GM10847 (cell line): ENCODE data around the gene UGT2B7.

Source experiments
- POLR2A ChIP-seq: IDR thresholded peaks from 2 replicates; pipeline ENCODE4 v1.6.1; 2011; ENCODE audit not compliant: insufficient read length; ENCODE audit errors: extremely low read depth

The UGT2B7 gene

DNA sequence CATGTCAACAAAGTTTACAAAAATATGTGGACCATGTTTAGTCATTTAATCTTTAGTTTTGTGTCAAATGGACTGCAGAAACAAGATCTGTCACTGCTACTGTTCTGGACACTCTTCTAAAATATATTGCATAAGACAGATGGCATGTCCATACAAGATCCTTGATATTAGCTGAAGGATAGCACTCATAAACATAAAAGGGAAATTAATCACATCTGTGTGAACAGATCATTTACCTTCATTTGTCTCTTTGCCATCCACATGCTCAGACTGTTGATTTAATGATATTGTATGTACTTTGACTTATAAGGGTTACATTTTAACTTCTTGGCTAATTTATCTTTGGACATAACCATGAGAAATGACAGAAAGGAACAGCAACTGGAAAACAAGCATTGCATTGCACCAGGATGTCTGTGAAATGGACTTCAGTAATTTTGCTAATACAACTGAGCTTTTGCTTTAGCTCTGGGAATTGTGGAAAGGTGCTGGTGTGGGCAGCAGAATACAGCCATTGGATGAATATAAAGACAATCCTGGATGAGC, at the start of gene UGT2B7:
Gene UGT2B7, plus strand, starts transcription at position 364 of the 546 bp plus-strand sequence. Its CDS starts 47 bp downstream, at position 411.
- no peak for TF ChIP-seq POLR2A

DNA sequence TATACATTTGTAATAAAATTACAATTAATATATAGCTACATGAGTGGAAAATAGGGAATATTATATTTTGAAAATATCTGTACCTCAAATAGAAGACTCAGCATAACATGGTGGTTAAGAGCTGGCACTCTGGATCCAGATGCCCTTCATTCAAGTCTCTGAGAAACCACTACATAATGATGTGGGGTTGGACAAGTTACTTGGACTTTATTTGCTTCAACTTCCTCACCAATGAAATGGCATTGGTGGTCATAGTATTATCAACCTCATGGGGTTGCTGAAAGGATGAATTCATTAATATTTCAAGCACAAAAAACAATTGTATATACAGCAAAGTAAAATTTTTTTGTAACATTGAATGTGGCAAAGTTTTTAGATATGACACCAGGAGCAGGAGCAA, 46.4 kb upstream of the UGT2B7 start:
- no peak for TF ChIP-seq POLR2A

DNA sequence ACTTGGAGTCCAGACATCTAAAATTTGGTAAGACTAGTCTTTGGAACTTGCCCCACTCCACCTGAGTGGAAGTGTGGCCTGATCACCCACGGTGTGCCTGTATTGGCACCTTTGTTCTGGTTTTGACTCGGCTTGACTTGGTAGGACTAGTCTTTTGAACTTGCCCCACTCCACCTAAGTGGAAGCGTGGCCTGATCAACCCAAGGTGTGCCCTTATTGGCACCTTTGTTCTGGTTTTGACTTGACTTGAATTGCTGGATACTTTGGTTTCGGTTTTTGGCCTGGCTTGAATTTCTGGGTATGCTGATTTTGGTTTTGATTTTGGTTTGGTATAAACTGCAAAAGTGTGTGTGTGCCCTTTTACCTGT, 44.7 kb upstream of the UGT2B7 start:
- no peak for TF ChIP-seq POLR2A

DNA sequence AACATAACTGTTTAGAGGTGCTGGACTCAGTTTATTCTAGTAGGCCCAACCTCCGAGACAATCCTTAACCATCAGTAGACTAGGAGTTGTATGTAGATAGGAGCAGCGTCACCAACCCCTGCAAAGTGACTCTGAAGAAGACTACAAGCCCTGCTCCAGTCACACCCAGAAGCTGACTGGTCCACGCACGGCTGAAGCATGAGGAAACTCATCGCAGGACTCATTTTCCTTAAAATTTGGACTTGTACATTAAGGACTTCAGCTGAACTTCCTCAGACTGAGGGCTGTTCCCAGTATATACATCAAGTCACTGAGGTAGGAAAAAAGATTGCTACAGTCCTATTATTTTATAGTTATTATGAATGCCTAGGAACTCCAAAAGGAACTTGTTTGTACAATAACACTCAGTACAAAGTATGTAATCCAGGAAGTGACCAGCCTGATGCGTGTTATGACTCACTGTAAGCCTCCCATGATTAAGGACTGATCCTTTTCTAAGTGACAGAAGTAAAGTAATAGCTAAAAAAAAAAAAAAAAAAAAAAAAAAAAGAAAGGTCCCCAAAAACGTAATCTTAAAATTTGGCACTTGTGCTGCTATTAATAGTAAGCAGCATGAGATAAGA, 41.6 kb upstream of the UGT2B7 start:
- no peak for TF ChIP-seq POLR2A

DNA sequence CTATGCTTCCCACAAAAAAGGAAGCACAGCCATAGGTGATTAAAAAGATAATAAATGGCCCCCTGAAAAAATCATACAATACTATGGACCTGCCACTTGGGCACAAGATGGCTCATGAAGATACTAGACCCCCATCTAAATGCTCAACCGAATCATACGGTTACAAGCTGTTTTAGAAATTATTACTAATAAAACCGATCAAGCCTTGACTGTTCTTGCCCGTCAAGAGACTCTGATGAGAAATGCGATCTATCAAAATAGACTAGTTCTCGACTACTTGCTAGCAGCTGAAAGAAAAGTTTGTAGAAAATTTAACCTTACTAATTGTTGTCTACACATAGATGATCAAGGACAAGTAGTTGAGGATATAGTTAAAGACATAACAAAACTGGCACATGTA, 40.1 kb upstream of the UGT2B7 start:
- TF ChIP-seq POLR2A: no peak

DNA sequence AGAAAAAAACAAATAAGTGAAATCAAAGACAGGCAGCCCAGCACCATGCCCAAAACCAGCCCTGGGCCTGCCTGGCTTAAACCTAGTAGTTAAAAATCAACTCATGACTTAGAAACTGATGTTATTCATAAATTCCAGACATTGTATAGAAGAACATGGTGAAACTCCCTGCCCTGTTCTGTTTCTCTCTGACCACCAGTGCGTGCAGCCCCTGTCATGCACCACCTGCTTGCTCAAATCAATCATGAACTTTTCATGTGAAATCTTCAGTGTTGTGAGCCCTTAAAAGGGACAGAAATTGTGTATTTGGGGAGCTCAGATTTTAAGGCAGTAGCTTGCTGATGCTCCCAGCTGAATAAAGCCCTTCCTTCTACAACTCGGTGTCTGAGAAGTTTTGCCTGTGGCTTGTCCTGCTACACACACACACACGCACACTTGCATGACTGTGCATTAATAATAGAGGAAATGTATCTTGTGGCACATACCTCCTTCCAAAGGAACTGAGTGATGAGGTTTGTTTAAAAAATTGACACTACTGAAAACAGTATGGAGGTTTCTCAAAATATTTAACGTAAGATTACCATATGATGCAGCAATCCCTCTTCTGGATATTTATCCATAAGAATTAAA, 39.2 kb upstream of the UGT2B7 start:
- no peak for TF ChIP-seq POLR2A

DNA sequence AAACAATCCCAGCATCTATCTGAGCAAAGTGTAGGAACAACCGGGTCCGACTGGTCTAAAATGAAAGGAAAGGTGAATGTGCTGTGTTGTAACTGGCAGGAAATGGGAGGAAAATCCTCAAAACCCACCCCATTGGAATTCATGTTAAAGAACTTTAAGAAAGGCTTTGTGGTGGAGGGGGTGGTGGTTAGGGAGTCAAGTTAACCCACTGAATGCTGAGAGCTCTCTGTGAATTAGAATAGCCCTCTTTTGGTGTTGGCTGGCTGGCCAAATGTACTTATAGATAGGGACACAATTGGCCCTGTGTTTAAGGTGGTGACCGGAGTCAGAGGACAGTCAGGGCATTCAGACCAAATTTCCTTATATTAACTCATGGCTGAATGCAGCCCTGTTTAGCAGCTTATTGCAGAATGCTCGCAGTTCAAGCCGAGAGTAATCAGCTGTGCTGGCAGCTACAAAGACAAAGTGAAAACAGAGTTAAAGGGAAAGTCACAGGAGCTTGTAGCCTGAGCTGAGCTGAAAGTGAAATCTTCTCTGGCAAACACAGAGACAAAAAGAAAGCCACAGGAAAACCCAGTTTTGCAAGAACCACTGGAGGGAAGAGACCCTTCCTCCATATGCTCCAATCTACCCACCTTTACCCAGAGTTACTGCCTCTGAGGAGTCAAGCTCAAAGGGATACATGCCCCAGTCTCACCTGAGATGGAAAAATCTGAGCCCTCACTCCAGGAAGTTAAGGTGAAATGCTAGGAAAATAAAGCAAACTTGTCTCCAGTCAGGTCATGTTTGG, 38.5 kb upstream of the UGT2B7 start:
- TF ChIP-seq POLR2A: no peak

DNA sequence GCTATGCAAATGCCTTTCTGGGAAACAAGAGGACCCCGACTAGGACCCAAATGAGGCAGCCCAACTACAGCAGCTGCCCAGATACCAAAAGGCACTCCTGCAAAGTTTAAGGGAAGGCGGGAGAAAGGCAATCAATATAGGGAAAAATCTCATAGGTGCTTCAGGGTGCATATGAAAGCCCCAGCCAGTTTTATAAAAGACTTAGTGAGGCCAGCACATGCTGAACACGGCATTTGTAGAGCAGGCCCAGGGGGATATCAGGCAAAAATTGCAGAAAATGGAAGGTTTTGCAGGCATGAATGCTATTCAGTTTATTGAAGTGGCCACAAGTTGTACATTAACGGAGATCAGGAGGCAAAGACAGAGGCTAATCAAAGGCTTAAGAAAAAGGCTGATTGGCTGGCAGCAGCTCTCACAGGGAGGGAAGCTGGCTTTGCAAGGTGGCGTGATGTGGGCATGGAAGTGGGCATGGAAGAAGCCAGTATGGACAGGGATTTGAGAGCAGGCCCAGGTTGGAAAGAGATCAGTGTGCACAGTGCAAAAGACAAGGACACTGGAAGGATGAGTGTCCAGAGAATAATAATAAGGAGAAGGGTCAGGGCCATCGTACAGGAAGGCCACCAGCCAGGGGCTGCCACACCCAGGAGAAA, 37.7 kb upstream of the UGT2B7 start:
- TF ChIP-seq POLR2A: no peak

DNA sequence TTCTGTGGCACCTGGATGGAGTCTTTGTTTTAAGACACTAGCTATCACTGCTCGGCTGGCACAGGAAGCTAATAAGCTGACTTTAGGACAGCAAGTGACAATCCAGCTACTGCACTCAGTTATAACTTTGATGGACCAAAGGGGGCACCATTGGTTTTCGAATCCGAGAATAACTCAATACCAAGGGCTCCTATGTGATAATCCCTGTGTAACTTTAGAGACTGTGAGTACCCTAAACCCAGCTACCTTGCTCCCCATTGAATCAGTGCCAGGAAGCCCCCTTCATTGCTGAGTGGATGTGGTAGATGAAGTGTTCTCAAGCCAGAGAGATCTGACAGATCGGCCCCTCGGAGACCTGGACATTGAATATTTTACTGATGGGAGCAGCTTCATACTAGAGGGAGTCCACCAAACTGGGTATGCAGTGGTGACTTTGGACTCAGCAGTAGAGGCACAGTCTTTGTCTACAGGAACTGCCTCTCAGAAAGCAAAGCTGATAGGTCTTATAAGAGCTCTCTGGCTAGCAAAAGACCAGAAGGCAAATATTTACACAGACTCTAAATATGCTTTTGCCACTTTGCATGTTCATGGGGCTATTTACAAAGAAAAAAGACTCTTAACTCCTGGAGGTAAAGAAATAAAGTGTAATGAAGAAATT, 35.5 kb upstream of the UGT2B7 start:
- TF ChIP-seq POLR2A: no peak

DNA sequence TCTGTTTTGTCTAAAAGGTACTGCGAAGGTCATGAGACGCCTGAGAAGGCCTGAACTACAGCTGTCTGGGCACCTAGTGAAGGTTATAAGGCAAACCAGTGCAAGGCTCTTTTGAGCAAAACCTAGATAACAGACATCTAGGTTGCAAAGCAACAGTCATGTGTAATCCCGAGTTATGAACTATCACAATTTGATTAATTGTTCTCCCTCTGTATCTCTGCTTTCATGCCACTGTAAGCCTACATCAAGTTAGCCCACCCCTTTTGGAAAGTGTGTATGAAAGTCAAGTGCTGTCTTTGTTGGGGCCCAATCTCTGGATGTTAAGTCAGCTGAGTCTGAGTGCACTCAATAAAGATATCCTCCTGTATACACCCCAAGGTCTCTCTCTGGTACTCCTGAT, 31.9 kb upstream of the UGT2B7 start:
- no peak for TF ChIP-seq POLR2A

DNA sequence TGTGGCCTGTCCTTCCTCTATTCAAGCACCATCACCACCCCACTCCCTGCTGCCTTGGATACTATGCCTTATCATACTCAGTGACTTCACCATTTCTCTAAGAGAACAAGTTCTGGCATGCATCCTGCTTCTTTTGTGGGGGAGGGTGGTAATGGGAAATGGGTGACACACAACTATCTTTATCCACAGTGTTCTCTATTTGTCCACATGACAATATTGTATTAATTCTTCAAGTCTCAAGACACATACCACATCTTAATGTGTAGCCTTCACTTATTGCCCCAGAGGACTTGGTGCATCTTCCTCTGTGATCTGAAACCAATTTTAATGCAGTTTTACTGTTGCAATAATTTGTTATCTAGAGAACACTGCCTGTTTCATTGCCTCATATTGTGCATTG, 29.3 kb upstream of the UGT2B7 start:
- TF ChIP-seq POLR2A: no peak

DNA sequence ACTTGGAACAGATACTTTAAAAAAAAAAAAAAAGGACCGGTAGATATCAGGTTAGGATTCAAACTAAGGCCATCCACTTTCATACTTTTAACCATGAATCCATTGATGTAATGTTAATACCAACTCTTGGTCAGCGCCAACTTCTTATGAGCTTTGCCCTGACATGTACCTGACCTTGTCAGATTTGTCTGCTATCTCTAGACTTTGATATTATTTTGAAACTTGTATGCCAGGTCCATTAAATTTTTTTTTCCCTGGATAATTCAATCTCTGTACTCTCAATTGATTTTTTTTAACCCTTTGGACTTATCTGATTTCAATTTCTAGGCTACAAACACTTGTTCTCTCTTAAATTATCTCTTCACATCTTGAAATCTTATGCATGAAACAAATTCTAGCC, 27.2 kb upstream of the UGT2B7 start:
- no peak for TF ChIP-seq POLR2A

DNA sequence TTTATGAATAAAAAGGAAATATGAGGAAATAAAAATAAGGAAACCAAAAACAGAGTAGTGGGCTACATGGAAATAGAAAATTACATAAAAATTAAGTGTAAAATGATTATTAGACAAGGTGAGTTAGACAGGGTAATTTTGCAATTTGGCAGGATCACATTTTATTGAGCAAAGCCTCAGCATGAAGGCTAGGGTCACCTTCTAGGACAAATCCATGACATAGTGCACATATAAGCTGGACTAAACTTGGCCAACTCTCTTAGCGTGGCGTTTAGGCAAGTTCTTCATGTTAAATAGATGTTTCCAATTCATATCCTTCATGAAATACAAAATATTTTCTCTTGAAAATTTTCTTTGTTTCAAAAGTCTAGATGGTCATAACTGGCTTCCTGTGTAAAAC, 25.7 kb upstream of the UGT2B7 start:
- TF ChIP-seq POLR2A: no peak

DNA sequence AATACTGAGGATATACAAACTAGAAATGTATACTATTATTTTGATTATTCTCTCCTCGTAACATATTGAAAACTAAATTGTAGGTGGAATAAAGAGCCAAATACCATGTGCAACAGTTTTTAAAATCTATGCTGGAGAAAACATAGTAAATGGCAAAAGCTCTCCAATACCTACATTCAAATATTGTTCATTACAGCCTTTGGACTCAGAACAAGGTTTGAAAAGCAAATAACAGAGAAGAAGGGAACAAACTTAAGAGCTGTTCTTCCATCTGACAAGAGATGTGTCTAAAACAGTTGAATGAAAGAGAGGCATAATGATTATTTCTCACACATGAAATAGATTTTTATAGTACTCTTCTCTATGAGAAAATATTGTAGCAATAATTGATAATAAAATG, 25.0 kb upstream of the UGT2B7 start:
- no peak for TF ChIP-seq POLR2A

DNA sequence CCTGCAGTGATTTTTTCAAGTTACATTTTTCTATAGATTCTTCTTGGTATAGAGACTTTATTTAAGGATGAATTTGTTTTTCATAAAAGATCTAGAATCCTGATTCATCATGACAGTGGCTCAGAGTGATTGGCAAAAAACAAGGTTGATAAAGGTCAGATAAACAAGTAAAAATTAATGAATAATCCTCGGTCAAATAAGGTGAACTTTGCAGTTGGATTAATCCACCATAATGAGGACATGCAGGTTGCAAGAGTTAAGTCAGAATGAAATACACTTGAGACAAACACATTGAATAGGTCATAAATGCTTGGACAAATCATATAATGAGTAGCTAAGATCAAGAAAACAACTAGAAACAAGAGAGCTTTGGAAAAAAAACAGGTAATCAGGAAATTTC, 22.9 kb upstream of the UGT2B7 start:
- no peak for TF ChIP-seq POLR2A

DNA sequence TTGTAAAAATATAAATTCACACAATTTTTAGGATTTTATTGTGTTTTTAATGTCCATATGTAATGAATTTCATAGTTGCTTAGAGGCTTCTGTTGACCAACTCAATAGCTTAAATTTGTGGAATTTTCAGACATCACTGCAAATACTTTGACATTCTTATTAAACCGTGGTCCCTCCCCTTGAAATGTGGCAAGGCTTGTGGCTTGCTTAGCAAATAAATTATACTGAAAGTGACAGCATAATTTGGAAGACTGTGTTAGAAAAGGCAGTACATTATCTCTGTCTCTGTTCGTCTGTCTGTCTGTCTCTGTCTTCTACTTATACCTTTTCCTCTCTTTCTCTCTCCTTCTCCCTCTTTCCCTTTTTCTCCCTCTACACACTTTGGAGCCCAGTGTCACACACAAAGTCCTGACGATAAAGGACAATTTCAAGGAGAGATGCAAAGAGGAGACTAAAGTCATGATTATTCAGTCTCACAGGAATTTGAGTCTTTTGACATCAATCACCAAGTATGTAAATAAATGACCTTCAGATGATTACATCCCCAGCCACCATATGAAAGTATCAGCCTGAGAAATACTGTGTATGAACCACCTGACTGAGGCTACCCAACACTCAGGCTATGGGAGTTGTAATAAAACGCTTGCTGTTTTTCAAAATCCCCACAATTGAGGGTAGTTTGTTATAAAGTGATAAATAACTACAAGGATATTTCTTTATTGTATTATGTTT, 21.0 kb upstream of the UGT2B7 start:
- TF ChIP-seq POLR2A: no peak
